Stimulated activated CD8-positive, alpha-beta memory T cell treated with anti-CD3 and anti-CD28 coated beads, Interleukin-15, amount 100 ng/mL, for 24 hours (primary cell): ENCODE measurements around the gene ERI3.

ENCODE experiments used
- DNase-seq: peaks from one replicate; pipeline ENCODE4 v3.0.0-alpha.2; 2020; ENCODE audit warnings: low read depth

Gene ERI3

GRCh38 chr1:44316231-44316759, 38.8 kb downstream of the ERI3 start:
- DNase-seq = no peak

- DNase-seq = no peak
Measured at GRCh38 chr1:44315521-44315920, 39.5 kb downstream of the ERI3 start.

GRCh38 chr1:44314452-44314851, 40.6 kb downstream of the ERI3 start:
- DNase-seq = no peak

- no peak for DNase-seq
Measured at GRCh38 chr1:44313265-44313918, 41.7 kb downstream of the ERI3 start.

GRCh38 chr1:44312399-44313196, 42.5 kb downstream of the ERI3 start:
- no peak for DNase-seq

GRCh38 chr1:44310006-44310405, 45.1 kb downstream of the ERI3 start:
- no peak for DNase-seq

- no peak for DNase-seq
Measured at GRCh38 chr1:44305962-44306422, 49.1 kb downstream of the ERI3 start.

- DNase-seq = no peak
Measured at GRCh38 chr1:44303532-44303931, 51.5 kb downstream of the ERI3 start.

GRCh38 chr1:44302541-44302940, 52.5 kb downstream of the ERI3 start:
- no peak for DNase-seq

- DNase-seq = no peak
Measured at GRCh38 chr1:44301442-44301841, 53.6 kb downstream of the ERI3 start.

- DNase-seq = no peak
Measured at GRCh38 chr1:44300852-44301251, 54.2 kb downstream of the ERI3 start.

GRCh38 chr1:44297695-44298400, 57.2 kb downstream of the ERI3 start:
- no peak for DNase-seq

GRCh38 chr1:44296806-44297205, 58.3 kb downstream of the ERI3 start:
- DNase-seq = no peak

GRCh38 chr1:44296086-44296485, 59.0 kb downstream of the ERI3 start:
- no peak for DNase-seq

GRCh38 chr1:44294588-44295007, 60.5 kb downstream of the ERI3 start:
- no peak for DNase-seq

- DNase-seq = no peak
Measured at GRCh38 chr1:44293761-44294315, 61.2 kb downstream of the ERI3 start.

GRCh38 chr1:44292651-44293050, 62.4 kb downstream of the ERI3 start:
- DNase-seq = no peak

- DNase-seq = no peak
Measured at GRCh38 chr1:44290250-44291094, 64.6 kb downstream of the ERI3 start.

GRCh38 chr1:44289530-44289929, 65.5 kb downstream of the ERI3 start:
- DNase-seq = no peak

GRCh38 chr1:44288883-44289282, 66.2 kb downstream of the ERI3 start:
- DNase-seq = no peak

GRCh38 chr1:44284184-44284583, 70.9 kb downstream of the ERI3 start:
- DNase-seq = no peak
